Measurements from ENCODE around the gene ADARB2. TPM values are rescaled to one million over a fixed set of nuclear protein-coding genes. Genes with fewer than 3 reads are reported as not detected.

Gene ADARB2
- total and polyA plus RNA-seq, 7 donors: 0.05 to 0.39 (median 0.15) TPM; not detected in 2

DNA sequence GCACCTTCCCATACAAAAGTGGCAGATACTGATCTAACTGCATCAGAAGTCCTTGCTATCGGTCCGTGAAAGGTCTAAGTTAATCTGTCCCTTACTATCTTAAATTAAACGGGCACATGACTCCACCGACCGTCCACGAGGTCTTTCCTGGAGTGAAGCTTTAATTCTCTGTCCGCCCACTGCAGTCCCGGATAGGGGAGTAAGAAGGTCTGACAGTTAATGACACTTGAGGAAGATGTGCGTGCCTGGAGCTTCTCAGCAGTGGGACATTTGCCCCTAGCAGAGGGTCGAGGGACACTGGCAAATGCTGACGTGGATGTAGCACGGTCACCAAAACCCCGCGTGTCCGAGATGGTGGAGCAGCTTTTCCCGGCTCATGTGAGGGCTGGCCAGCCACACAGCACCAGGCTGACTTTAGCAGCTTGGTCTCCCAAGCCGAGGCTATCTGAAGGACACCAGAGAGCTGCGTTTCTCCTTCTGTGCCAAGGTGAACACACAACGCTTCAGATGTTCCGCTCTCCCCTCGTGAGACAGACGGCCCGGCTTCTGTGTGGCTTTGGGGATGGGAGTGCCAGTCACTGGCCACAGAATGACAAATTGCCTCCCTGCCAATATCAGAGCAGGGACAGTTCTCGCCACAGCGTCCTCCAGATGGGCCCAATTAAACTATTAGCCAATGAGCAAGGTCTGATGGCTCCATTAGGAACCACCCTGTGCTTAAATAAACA is 86.6 kb downstream of the ADARB2 start:
- WGBS, 3 donors: 65 to 70% (median 69%) methylated on average over 25 of the region's 25 CpGs
- Histone ChIP-seq H3K36me3 (ENCODE audit: insufficient read depth in 1 of 2, low read depth in 1 of 2) (no peaks in the 10 kb centered on the region), H3K4me1 (no peaks in the 10 kb centered on the region), H3K9me3 (no peaks in the 10 kb centered on the region), H3K27me3 (ENCODE audit: insufficient read depth in 3 of 3, low read length in 2 of 3) (no peaks in the 10 kb centered on the region), H3K4me3 (no peak overlapping the region), H3K27ac (no peak overlapping the region)
- no peak for ATAC-seq
- DNase-seq: no peak
- intact Hi-C loops (cut with DNase I): no loop called here
- TF ChIP-seq, protein P1, sequence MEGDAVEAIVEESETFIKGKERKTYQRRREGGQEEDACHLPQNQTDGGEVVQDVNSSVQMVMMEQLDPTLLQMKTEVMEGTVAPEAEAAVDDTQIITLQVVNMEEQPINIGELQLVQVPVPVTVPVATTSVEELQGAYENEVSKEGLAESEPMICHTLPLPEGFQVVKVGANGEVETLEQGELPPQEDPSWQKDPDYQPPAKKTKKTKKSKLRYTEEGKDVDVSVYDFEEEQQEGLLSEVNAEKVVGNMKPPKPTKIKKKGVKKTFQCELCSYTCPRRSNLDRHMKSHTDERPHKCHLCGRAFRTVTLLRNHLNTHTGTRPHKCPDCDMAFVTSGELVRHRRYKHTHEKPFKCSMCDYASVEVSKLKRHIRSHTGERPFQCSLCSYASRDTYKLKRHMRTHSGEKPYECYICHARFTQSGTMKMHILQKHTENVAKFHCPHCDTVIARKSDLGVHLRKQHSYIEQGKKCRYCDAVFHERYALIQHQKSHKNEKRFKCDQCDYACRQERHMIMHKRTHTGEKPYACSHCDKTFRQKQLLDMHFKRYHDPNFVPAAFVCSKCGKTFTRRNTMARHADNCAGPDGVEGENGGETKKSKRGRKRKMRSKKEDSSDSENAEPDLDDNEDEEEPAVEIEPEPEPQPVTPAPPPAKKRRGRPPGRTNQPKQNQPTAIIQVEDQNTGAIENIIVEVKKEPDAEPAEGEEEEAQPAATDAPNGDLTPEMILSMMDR (IDR thresholded peaks at IDR 0.05): no peak

DNA sequence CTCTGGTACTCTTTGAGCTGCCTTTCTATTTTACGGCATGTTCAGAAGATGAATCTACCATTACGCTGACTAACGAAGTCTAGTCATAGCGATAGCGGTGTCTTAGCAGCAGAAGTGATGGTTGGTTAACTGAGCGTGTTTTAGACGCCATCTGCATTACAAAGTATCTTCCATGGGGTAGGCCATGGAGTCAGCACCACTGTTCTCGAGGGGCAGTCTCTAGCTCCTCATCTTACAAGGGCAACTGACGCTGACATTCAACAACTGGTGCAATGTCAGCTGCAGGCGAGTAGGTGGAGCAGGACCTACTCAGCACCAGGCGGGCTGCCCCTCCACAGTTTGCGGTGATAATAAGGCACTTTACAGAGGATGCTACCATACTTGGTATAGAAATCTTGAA is 88.7 kb downstream of the ADARB2 start:
- ATAC-seq: no peak
- H3K27me3 ChIP-seq (ENCODE audit: insufficient read depth in 3 of 3, low read length in 2 of 3): no peaks in the 10 kb centered on the region

DNA sequence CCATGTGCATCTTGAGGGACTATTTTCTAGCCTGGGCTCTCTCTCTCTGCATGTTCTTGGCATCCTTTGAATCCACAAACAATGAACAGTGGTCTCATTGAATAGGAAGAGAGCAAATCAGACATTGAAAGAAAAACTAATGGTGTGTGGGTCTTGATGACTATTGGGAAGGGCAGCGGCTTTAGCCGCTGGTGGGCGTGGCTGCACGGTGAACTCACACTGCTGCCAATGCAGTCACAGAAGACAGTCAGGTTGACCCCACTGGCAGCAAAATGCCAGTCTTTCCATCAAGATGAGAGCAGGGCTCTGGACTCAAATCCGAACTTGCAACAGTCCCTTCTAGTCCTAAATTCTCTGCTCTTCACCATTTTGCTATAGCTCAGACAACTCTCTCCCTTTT is 91.0 kb downstream of the ADARB2 start:
- DNase-seq (no peak), ATAC-seq (no peak)
- intact Hi-C loops (cut with DNase I): no loop called here
- Histone ChIP-seq H3K4me3 (no peak overlapping the region), H3K9me3 (no peaks in the 10 kb centered on the region), H3K27me3 (ENCODE audit: insufficient read depth in 3 of 3, low read length in 2 of 3) (no peaks in the 10 kb centered on the region), H3K4me1 (no peaks in the 10 kb centered on the region), H3K27ac (no peak overlapping the region), H3K36me3 (ENCODE audit: insufficient read depth in 1 of 2, low read depth in 1 of 2) (no peaks in the 10 kb centered on the region)
- TF ChIP-seq, protein P1 (IDR thresholded peaks at IDR 0.05): no peak
- 69 to 76% (median 71%) methylated on average over 5 of the region's 5 CpGs for WGBS, 3 donors

More for the DNA sequence above, 88.7 kb downstream of the ADARB2 start:
- WGBS, 3 donors: 74 to 80% (median 76%) methylated on average over 12 of the region's 12 CpGs
- no peaks in the 10 kb centered on the region for H3K9me3 ChIP-seq
- intact Hi-C loops (cut with DNase I): no loop called here
- TF ChIP-seq, protein P1 (IDR thresholded peaks at IDR 0.05): no peak
- H3K36me3 ChIP-seq (ENCODE audit: insufficient read depth in 1 of 2, low read depth in 1 of 2): no peaks in the 10 kb centered on the region
- no peaks in the 10 kb centered on the region for H3K4me1 ChIP-seq
- no peak overlapping the region for H3K27ac ChIP-seq
- DNase-seq: no peak
- no peak overlapping the region for H3K4me3 ChIP-seq

DNA sequence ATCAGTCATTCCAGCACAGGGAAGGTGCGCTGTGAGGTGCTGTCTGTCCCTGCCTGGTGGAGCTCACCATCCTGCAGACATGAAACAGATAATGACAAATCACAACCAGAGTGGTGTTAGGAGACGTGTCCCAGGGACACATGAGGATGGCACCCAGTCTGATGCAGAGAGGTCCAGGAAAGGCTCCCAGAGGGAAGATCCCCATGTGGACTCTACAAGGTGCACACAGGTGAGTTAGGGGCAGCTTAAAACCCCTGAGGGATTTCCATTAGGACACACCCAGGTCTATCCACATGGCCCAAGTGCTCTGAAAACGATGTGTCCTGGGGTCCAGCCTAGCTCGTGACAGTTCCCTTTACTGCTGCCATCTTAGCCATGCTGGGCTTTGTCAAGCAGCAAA is 91.4 kb downstream of the ADARB2 start:
- ATAC-seq (no peak), DNase-seq (no peak)
- no peaks in the 10 kb centered on the region for H3K27me3 ChIP-seq (ENCODE audit: insufficient read depth in 3 of 3, low read length in 2 of 3)
- no peaks in the 10 kb centered on the region for H3K9me3 ChIP-seq
- intact Hi-C loops (cut with DNase I): no loop called here
- H3K27ac ChIP-seq: no peak overlapping the region
- no peaks in the 10 kb centered on the region for H3K36me3 ChIP-seq (ENCODE audit: insufficient read depth in 1 of 2, low read depth in 1 of 2)
- 62 to 66% (median 63%) methylated on average over 4 of the region's 4 CpGs for WGBS, 3 donors
- H3K4me1 ChIP-seq: no peaks in the 10 kb centered on the region
- TF ChIP-seq, protein P1 (IDR thresholded peaks at IDR 0.05): no peak
- H3K4me3 ChIP-seq: no peak overlapping the region
